ENCODE measurements around the gene CHRNA4. TPM values are rescaled to one million over a fixed set of nuclear protein-coding genes. Genes with fewer than 3 reads are reported as not detected.
"Not testable (repeated sequence)": the region's sequence is repeated elsewhere in the genome, so short reads cannot be mapped to it uniquely, and the experiment has no call there.

CHRNA4 gene
- total RNA-seq, 1 donor from 2014 or later, result not detected

- no peak for ATAC-seq
These were observed 36.1 kb upstream of the CHRNA4 start for GRCh38 chr20:63397155-63397843.

- no peak for ATAC-seq
These were observed 35.2 kb upstream of the CHRNA4 start for GRCh38 chr20:63396300-63396699.

GRCh38 chr20:63395723-63396122, 34.6 kb upstream of the CHRNA4 start:
- no peak for ATAC-seq

- ATAC-seq, result no peak
These were observed 33.8 kb upstream of the CHRNA4 start for GRCh38 chr20:63394920-63395455.

- no peak for ATAC-seq
These were observed 33.1 kb upstream of the CHRNA4 start for GRCh38 chr20:63394069-63394919.

GRCh38 chr20:63393566-63393965, 32.4 kb upstream of the CHRNA4 start:
- ATAC-seq, result no peak

GRCh38 chr20:63392465-63393365, 31.6 kb upstream of the CHRNA4 start:
- ATAC-seq, result peak; percentile 15

GRCh38 chr20:63387917-63388316, 26.8 kb upstream of the CHRNA4 start:
- ATAC-seq, result no peak

GRCh38 chr20:63387393-63387792, 26.2 kb upstream of the CHRNA4 start:
- no peak for ATAC-seq

GRCh38 chr20:63386491-63386890, 25.3 kb upstream of the CHRNA4 start:
- no peak for ATAC-seq

- no peak for ATAC-seq
These were observed 24.7 kb upstream of the CHRNA4 start for GRCh38 chr20:63385819-63386218.

GRCh38 chr20:63384336-63384735, 23.2 kb upstream of the CHRNA4 start:
- ATAC-seq, result no peak

- ATAC-seq, result no peak
These were observed 22.4 kb upstream of the CHRNA4 start for GRCh38 chr20:63383556-63383955.

- no peak for ATAC-seq
These were observed 21.6 kb upstream of the CHRNA4 start for GRCh38 chr20:63382551-63383300.

- no peak for ATAC-seq
These were observed 20.8 kb upstream of the CHRNA4 start for GRCh38 chr20:63381781-63382431.

GRCh38 chr20:63380346-63380870, 19.3 kb upstream of the CHRNA4 start:
- ATAC-seq, result no peak

GRCh38 chr20:63379872-63380271, 18.7 kb upstream of the CHRNA4 start:
- ATAC-seq, result not testable (repeated sequence)

GRCh38 chr20:63379296-63379695, 18.1 kb upstream of the CHRNA4 start:
- ATAC-seq, result no peak

- no peak for ATAC-seq
These were observed 17.5 kb upstream of the CHRNA4 start for GRCh38 chr20:63378626-63379025.

- ATAC-seq, result no peak
These were observed 16.8 kb upstream of the CHRNA4 start for GRCh38 chr20:63377951-63378381.
